COLO668 (cell line): Measurements from ENCODE around the gene TAF10.

ENCODE experiments used
- DNase-seq: peaks from one replicate; lab custom pipeline; 2025; ENCODE audit not compliant: unreplicated experiment; lab: John Stamatoyannopoulos, UW

Gene TAF10

GRCh38 chr11:6586434-6587359 is 25.3 kb downstream of the TAF10 start:
- no peak for DNase-seq

- DNase-seq = no peak
Measured at GRCh38 chr11:6584528-6584927, 27.5 kb downstream of the TAF10 start.

GRCh38 chr11:6583584-6583983 is 28.4 kb downstream of the TAF10 start:
- DNase-seq = no peak

GRCh38 chr11:6579681-6580080 is 32.3 kb downstream of the TAF10 start:
- DNase-seq = no peak

- no peak for DNase-seq
Measured at GRCh38 chr11:6578134-6578533, 33.9 kb downstream of the TAF10 start.

GRCh38 chr11:6576471-6577373 is 35.3 kb downstream of the TAF10 start:
- no peak for DNase-seq

- DNase-seq = no peak
Measured at GRCh38 chr11:6574816-6575715, 37.0 kb downstream of the TAF10 start.

GRCh38 chr11:6572215-6572614 is 39.8 kb downstream of the TAF10 start:
- DNase-seq = no peak

- no peak for DNase-seq
Measured at GRCh38 chr11:6571434-6572008, 40.5 kb downstream of the TAF10 start.

- no peak for DNase-seq
Measured at GRCh38 chr11:6570691-6571427, 41.2 kb downstream of the TAF10 start.

- no peak for DNase-seq
Measured at GRCh38 chr11:6569706-6570105, 42.3 kb downstream of the TAF10 start.

GRCh38 chr11:6568191-6568918 is 43.7 kb downstream of the TAF10 start:
- DNase-seq = no peak

GRCh38 chr11:6567371-6567745 is 44.7 kb downstream of the TAF10 start:
- DNase-seq = no peak

GRCh38 chr11:6566704-6567370 is 45.2 kb downstream of the TAF10 start:
- DNase-seq = no peak

GRCh38 chr11:6565988-6566703 is 45.9 kb downstream of the TAF10 start:
- no peak for DNase-seq

- DNase-seq = no peak
Measured at GRCh38 chr11:6565325-6565724, 46.7 kb downstream of the TAF10 start.

- no peak for DNase-seq
Measured at GRCh38 chr11:6563667-6564066, 48.3 kb downstream of the TAF10 start.

- DNase-seq = no peak
Measured at GRCh38 chr11:6563121-6563619, 48.8 kb downstream of the TAF10 start.
